Measurements from ENCODE around the gene ESRRB.

DNA sequence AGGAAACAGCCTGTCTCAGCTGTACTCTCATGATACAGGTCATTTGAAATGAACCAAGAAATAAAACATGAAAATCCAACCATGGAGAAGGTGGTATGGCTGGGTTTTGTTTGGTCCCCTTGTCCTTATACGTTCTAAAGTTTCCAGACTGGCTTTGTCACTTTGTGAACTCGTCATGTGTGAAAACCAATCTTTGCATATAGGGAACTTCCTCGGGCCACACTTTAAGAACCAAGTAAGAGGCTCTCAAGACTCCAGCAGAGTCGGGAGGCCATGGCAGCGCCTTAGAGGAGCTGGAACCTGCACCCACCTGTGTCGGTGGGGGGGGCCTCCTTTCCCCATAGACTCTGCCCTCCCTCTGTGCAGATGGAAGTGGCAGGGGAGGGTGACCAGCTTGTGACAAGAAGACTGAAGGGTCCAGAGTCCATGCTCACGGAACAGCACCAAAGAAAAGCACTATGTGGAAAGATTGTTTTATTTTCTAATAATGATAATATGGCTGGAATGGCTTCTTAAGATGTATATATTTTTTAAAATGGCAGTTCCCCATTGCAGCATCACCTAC, 125.3 kb downstream of the ESRRB start:
- TF ChIP-seq RAD21 (IDR thresholded peaks at IDR 0.05; ENCODE audit: low read depth) (no peak), TEAD4 (IDR thresholded peaks at IDR 0.05) (no peak), EP300 (IDR thresholded peaks at IDR 0.05; ENCODE audit: borderline replicate concordance) (no peak), EGR1 (IDR thresholded peaks at IDR 0.05) (no peak), CEBPB (IDR thresholded peaks at IDR 0.05) (no peak), TCF12 (IDR thresholded peaks at IDR 0.05; ENCODE audit: low read depth) (no peak), TAF1 (IDR thresholded peaks at IDR 0.05; ENCODE audit: low read depth) (no peak), YY1 (IDR thresholded peaks at IDR 0.05; ENCODE audit: low read depth) (no peak)
- TF ChIP-seq, protein P1, sequence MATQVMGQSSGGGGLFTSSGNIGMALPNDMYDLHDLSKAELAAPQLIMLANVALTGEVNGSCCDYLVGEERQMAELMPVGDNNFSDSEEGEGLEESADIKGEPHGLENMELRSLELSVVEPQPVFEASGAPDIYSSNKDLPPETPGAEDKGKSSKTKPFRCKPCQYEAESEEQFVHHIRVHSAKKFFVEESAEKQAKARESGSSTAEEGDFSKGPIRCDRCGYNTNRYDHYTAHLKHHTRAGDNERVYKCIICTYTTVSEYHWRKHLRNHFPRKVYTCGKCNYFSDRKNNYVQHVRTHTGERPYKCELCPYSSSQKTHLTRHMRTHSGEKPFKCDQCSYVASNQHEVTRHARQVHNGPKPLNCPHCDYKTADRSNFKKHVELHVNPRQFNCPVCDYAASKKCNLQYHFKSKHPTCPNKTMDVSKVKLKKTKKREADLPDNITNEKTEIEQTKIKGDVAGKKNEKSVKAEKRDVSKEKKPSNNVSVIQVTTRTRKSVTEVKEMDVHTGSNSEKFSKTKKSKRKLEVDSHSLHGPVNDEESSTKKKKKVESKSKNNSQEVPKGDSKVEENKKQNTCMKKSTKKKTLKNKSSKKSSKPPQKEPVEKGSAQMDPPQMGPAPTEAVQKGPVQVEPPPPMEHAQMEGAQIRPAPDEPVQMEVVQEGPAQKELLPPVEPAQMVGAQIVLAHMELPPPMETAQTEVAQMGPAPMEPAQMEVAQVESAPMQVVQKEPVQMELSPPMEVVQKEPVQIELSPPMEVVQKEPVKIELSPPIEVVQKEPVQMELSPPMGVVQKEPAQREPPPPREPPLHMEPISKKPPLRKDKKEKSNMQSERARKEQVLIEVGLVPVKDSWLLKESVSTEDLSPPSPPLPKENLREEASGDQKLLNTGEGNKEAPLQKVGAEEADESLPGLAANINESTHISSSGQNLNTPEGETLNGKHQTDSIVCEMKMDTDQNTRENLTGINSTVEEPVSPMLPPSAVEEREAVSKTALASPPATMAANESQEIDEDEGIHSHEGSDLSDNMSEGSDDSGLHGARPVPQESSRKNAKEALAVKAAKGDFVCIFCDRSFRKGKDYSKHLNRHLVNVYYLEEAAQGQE (IDR thresholded peaks at IDR 0.05; ENCODE audit: low read depth), result no peak
- TF ChIP-seq, protein P2, sequence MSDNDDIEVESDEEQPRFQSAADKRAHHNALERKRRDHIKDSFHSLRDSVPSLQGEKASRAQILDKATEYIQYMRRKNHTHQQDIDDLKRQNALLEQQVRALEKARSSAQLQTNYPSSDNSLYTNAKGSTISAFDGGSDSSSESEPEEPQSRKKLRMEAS (IDR thresholded peaks at IDR 0.05), result no peak
- TF ChIP-seq, protein P3, sequence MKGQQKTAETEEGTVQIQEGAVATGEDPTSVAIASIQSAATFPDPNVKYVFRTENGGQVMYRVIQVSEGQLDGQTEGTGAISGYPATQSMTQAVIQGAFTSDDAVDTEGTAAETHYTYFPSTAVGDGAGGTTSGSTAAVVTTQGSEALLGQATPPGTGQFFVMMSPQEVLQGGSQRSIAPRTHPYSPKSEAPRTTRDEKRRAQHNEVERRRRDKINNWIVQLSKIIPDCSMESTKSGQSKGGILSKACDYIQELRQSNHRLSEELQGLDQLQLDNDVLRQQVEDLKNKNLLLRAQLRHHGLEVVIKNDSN (IDR thresholded peaks at IDR 0.05), result no peak
